ENCODE measurements around the gene CACNA2D3.
A peak's percentile ranks its signal among the peaks of the same experiment; 100 is the strongest.

Gene CACNA2D3

DNA sequence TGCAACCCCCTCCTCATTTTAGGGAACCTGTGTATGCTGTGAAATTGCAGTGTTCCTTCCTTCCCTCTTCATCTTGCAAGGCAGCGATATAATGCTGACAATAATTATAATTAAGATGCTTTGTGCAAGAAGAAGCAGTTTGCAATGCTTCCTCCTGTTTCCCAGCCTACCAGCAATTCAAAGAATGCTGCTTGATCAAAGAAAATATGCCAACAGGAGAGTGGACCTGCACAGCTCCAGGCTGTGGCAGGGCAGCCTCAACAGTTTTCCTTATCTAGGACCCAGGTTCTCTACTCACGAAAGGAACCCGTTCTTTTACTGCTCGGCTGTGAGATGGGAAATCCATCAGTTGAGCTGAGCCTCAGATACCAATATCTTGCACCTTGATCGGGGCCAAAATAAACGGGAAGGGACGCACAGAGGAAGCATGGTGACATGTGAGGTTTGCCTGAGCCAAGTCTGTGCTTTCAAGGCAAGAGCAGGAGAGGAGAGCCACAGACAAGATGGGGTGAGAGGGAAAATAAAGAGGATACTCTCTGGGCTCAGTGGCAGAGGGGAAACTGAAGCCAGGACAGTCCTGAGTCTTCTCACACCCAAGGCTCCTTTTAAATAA is 828.1 kb downstream of the CACNA2D3 start:
- DNase-seq (ENCODE audit: extremely low spot score): no peak
- TF ChIP-seq ELF4 (IDR thresholded peaks at IDR 0.05) (no peak), LEF1 (IDR thresholded peaks at IDR 0.05; ENCODE audit: borderline replicate concordance) (no peak), SP1 (IDR thresholded peaks at IDR 0.05) (no peak), ZNF384 (IDR thresholded peaks at IDR 0.05) (no peak)
- CTCF ChIA-PET: no interaction called here
- POLR2A ChIA-PET: no interaction called here

DNA sequence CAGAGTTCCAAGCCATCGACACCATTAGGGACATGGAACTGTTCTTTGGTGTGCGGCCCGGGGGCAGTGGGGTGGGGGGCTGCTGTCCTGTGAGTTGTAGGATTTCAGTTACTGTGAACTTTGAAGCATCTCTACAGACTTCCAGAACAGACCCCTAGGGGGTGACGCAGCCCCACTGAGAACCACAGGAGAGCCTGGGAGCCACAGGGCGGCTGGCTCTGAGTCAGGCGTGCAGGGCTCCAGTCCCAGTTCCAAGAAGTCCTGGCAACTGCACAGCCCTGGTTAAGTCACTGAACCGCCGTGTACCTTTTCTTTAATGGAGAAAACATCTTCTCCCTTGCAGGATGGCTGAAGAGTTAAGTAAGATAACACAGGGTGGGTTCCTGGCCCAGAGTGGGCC is 829.1 kb downstream of the CACNA2D3 start:
- TF ChIP-seq BHLHE40 (IDR thresholded peaks at IDR 0.05; ENCODE audit: borderline replicate concordance): no peak
- no peak for TF ChIP-seq CTBP1 (IDR thresholded peaks at IDR 0.05; ENCODE audit: borderline replicate concordance)
- TF ChIP-seq SUZ12 (IDR thresholded peaks at IDR 0.05): no peak
- no peak for TF ChIP-seq FOXK2 (IDR thresholded peaks at IDR 0.05)
- no peak for TF ChIP-seq NFRKB (IDR thresholded peaks at IDR 0.05)
- TF ChIP-seq SP1 (IDR thresholded peaks at IDR 0.05): no peak
- no peak for TF ChIP-seq LEF1 (IDR thresholded peaks at IDR 0.05; ENCODE audit: borderline replicate concordance)
- TF ChIP-seq L3MBTL2 (conservative IDR thresholded peaks at IDR 0.05): no peak
- TF ChIP-seq, protein P1, sequence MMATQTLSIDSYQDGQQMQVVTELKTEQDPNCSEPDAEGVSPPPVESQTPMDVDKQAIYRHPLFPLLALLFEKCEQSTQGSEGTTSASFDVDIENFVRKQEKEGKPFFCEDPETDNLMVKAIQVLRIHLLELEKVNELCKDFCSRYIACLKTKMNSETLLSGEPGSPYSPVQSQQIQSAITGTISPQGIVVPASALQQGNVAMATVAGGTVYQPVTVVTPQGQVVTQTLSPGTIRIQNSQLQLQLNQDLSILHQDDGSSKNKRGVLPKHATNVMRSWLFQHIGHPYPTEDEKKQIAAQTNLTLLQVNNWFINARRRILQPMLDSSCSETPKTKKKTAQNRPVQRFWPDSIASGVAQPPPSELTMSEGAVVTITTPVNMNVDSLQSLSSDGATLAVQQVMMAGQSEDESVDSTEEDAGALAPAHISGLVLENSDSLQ (IDR thresholded peaks at IDR 0.05): no peak
- no peak for TF ChIP-seq ARNT (IDR thresholded peaks at IDR 0.05)
- no peak for TF ChIP-seq TARDBP (IDR thresholded peaks at IDR 0.05)
- no peak for TF ChIP-seq FOXA1 (IDR thresholded peaks at IDR 0.05)
- peak; percentile 70 for DNase-seq (ENCODE audit: extremely low spot score)
- ChIA-PET CTCF (no interaction called here), POLR2A (no interaction called here)

DNA sequence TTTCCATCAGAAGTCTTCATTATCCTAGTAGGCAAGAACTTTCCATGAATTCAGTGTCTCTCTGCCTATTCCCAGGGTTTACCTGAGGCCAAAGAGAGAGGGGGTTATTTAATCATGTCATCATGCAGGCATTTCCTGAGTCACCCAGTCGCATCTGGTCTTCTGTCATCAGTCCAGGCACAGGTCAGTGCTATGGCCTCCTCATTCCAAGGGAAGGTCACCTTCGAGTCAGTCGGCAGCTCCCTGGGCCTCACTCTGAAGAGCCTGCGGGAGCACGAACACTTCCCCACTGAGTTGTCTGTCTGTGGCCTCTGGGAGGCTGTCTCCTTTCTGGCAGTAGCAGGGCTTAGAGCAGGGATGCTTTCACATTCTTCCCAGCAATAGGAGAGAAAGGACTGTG is 831.7 kb downstream of the CACNA2D3 start:
- no peak for DNase-seq (ENCODE audit: extremely low spot score)
- no peak for TF ChIP-seq LEF1 (IDR thresholded peaks at IDR 0.05; ENCODE audit: borderline replicate concordance)
- no peak for TF ChIP-seq ELF4 (IDR thresholded peaks at IDR 0.05)
- no peak for TF ChIP-seq HDGF (IDR thresholded peaks at IDR 0.05; ENCODE audit: borderline replicate concordance)
- TF ChIP-seq FOXK2 (IDR thresholded peaks at IDR 0.05): no peak
- CTCF ChIA-PET: no interaction called here
- POLR2A ChIA-PET: interaction anchor here (1.0 kb wide), 1 partner anchor 45 kb away, joined by 3 read pairs; no protein-coding TSS in a partner anchor

DNA sequence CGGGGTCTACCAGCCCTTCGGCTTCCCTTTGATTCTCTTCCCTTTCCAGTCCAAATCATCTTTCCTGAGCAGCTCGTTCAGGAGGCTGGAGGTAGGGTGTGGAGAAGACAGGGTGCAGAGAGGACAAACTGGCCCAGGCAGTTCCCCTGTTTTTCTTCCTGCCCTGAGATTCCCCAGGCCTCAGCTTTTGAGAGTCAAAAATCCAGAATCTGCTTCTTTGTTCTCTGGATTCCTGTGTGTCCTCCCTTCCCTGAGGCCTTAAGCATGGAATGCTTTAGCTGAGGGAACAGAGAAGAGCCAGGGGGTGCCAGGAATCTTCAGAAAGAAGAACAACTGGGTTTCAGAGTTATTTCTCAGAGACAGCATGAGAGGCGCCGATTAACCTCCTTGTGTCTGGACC is 832.2 kb downstream of the CACNA2D3 start:
- POLR2A ChIA-PET: interaction anchor here (1.0 kb wide), 1 partner anchor 44 kb away, joined by 3 read pairs; no protein-coding TSS in a partner anchor
- CTCF ChIA-PET: no interaction called here
- TF ChIP-seq LEF1 (IDR thresholded peaks at IDR 0.05; ENCODE audit: borderline replicate concordance) (no peak), BHLHE40 (IDR thresholded peaks at IDR 0.05; ENCODE audit: borderline replicate concordance) (no peak), FOXA1 (IDR thresholded peaks at IDR 0.05) (no peak), NFRKB (IDR thresholded peaks at IDR 0.05) (no peak), CTBP1 (IDR thresholded peaks at IDR 0.05; ENCODE audit: borderline replicate concordance) (no peak), ZNF384 (IDR thresholded peaks at IDR 0.05) (no peak), L3MBTL2 (conservative IDR thresholded peaks at IDR 0.05) (no peak), TARDBP (IDR thresholded peaks at IDR 0.05) (no peak), ELF4 (IDR thresholded peaks at IDR 0.05) (no peak), FOXK2 (IDR thresholded peaks at IDR 0.05) (no peak)
- TF ChIP-seq, protein P1 (IDR thresholded peaks at IDR 0.05): no peak
- DNase-seq (ENCODE audit: extremely low spot score): no peak

DNA sequence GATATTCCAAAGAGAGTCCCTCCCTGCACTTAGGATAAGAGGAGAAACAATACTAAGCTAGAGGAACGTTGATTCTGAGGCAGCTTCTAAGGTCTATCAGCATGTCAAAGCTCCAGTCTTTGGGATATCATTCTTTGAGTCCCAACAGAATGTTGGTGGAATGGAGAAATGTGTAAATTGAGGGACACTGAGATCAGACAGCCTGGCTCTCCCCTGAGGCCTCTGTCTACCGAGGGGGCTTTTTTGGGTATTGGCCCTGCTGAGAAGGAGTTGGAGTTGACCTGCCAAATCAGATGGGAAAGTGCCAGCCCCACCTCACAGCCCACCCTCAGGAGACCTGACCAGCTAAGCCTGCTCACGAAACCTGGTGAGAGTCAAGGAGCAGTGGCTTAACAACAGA is 833.1 kb downstream of the CACNA2D3 start:
- CTCF ChIA-PET: interaction anchor here (0.7 kb wide), 1 partner anchor 9 kb away, joined by 3 read pairs; no protein-coding TSS in a partner anchor
- DNase-seq (ENCODE audit: extremely low spot score): no peak
- TF ChIP-seq ARNT (IDR thresholded peaks at IDR 0.05) (no peak), SP1 (IDR thresholded peaks at IDR 0.05) (no peak), NFRKB (IDR thresholded peaks at IDR 0.05) (no peak), ZNF384 (IDR thresholded peaks at IDR 0.05) (no peak), LEF1 (IDR thresholded peaks at IDR 0.05; ENCODE audit: borderline replicate concordance) (no peak), ELF4 (IDR thresholded peaks at IDR 0.05) (no peak), FOXM1 (IDR thresholded peaks at IDR 0.05; ENCODE audit: borderline replicate concordance) (no peak), SUZ12 (IDR thresholded peaks at IDR 0.05) (no peak), BHLHE40 (IDR thresholded peaks at IDR 0.05; ENCODE audit: borderline replicate concordance) (no peak), FOXK2 (IDR thresholded peaks at IDR 0.05) (no peak), CTBP1 (IDR thresholded peaks at IDR 0.05; ENCODE audit: borderline replicate concordance) (no peak), TARDBP (IDR thresholded peaks at IDR 0.05) (no peak)
- TF ChIP-seq, protein P1 (IDR thresholded peaks at IDR 0.05): no peak
- POLR2A ChIA-PET: no interaction called here

DNA sequence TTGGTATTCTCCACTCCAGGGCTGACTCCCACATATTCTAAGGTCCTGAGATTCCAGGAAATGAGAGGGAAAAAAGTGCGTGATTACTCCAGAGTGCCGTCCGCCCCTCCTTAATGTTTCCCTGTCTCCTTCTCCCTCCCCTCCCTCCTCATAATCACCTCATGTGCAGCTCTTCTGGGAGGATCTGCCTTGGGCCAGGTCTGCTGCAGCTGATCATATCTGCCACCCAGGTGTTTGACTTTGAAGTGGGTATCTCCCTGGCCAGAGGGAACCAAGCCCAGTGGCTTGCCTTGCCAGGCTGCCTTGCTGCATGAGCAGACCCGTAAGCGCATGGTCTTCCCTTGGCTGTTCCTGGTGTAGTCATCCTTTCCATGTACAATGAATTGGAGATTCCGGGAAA is 833.6 kb downstream of the CACNA2D3 start:
- POLR2A ChIA-PET: no interaction called here
- TF ChIP-seq ARNT (IDR thresholded peaks at IDR 0.05) (no peak), FOXA1 (IDR thresholded peaks at IDR 0.05) (no peak), FOXM1 (IDR thresholded peaks at IDR 0.05; ENCODE audit: borderline replicate concordance) (no peak), LEF1 (IDR thresholded peaks at IDR 0.05; ENCODE audit: borderline replicate concordance) (no peak), L3MBTL2 (conservative IDR thresholded peaks at IDR 0.05) (no peak), HDGF (IDR thresholded peaks at IDR 0.05; ENCODE audit: borderline replicate concordance) (no peak), NFRKB (IDR thresholded peaks at IDR 0.05) (no peak), SUZ12 (IDR thresholded peaks at IDR 0.05) (no peak), FOXK2 (IDR thresholded peaks at IDR 0.05) (no peak), BHLHE40 (IDR thresholded peaks at IDR 0.05; ENCODE audit: borderline replicate concordance) (no peak), CTBP1 (IDR thresholded peaks at IDR 0.05; ENCODE audit: borderline replicate concordance) (no peak), TARDBP (IDR thresholded peaks at IDR 0.05) (no peak), ZNF384 (IDR thresholded peaks at IDR 0.05) (no peak), SP1 (IDR thresholded peaks at IDR 0.05) (no peak)
- TF ChIP-seq, protein P1 (IDR thresholded peaks at IDR 0.05): no peak
- CTCF ChIA-PET: interaction anchor here (0.7 kb wide), 1 partner anchor 8 kb away, joined by 3 read pairs; no protein-coding TSS in a partner anchor
- no peak for DNase-seq (ENCODE audit: extremely low spot score)

Data from HEK293T (cell line).